HL-60/S4 treated with retinoic acid at 250 ng/mL for 4 days and 3 days (cell line): ENCODE measurements around the gene SOX13.

Experiments
- in situ Hi-C: fragments of 300-500 bp; cut with MboI; formaldehyde crosslinking; loops from 2 replicates; pipeline ENCODE4 v1.7.0; 2022; ENCODE audit warnings: low sequenced_read_pairs

Gene SOX13

DNA sequence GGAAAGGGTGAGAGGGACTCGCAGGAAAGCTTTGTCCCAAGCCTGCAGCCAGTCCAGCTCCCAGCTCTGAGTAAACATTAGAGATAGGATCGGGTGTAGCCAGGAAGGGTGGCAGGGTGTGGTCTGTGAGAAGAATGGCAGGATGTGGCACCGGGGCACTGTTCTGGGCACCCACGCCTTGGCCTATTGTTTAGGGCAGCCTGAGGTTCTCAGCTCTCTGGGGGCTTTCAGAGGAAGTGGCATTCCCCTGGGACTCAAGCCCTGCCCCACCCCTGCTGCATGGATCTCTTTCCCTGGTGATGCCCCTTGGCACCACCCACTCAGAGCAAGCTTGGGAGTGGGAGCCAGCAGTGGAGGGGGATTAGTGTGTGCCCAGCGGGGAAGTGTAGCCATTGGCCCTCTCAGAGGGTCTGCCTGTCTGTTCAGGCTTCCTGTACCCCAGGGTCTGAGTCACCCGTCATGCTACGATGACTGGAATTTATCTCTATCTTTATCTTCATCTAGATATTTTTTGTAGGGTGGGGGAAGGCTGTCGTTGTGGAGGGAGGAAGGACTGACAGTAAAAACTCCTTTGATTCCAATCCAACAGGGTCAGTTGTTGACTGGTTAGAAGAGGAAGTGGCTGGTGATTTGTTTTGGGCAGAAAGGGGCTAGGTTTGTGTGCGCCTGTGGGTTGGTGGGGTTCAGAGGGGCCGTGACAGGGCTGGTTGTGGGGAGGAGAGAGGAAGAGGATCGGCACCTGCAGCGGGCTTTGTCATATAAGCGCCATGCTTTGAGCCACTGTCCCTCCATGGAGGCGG is 31.6 kb downstream of the SOX13 start:
- in situ Hi-C loops, result no loop called here

DNA sequence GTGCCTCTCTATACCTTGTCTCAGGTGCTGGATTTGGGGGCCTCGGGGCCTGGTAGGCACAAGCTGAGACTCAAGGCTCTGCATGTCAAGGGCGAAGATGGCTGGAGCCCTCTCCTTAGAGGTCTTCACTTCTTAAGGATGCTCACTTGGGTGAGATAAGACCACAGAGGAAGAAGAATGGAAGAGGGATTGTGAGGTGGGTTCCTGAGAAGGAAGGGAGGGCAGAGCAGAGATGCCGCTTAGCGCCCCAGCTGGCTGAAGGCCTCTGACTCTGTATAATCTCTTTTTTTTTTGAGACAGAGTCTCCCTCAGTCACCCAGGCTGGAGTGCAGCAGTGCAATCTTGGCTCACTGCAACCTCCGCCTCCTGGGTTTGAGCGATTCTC is 32.2 kb downstream of the SOX13 start:
- in situ Hi-C loops, result no loop called here

DNA sequence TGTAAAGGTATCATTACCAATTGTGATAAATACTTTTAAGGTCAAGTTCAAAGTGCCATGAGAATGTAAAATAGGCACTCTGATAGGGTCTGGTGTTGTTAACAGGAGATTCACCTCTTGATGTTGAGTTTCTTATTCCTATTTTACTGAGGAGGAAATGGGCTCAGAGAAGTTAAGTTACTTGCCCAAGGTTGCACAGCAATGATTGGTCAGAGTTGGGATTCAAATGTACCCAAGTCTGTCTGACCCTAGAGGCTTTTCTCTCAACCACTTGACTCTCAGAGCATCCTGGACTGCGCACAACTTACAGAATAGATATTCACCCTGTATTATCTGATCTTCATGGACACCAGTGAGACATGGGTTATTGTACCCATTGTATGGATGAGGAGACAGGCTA is 33.9 kb downstream of the SOX13 start:
- in situ Hi-C loops, result no loop called here

- in situ Hi-C loops, result no loop called here
Observed at GRCh38 chr1:204107892-204108291, 35.0 kb downstream of the SOX13 start.

- in situ Hi-C loops, result no loop called here
Observed at GRCh38 chr1:204108312-204109141, 35.6 kb downstream of the SOX13 start.

GRCh38 chr1:204110894-204111633 is 38.1 kb downstream of the SOX13 start:
- in situ Hi-C loops, result no loop called here

DNA sequence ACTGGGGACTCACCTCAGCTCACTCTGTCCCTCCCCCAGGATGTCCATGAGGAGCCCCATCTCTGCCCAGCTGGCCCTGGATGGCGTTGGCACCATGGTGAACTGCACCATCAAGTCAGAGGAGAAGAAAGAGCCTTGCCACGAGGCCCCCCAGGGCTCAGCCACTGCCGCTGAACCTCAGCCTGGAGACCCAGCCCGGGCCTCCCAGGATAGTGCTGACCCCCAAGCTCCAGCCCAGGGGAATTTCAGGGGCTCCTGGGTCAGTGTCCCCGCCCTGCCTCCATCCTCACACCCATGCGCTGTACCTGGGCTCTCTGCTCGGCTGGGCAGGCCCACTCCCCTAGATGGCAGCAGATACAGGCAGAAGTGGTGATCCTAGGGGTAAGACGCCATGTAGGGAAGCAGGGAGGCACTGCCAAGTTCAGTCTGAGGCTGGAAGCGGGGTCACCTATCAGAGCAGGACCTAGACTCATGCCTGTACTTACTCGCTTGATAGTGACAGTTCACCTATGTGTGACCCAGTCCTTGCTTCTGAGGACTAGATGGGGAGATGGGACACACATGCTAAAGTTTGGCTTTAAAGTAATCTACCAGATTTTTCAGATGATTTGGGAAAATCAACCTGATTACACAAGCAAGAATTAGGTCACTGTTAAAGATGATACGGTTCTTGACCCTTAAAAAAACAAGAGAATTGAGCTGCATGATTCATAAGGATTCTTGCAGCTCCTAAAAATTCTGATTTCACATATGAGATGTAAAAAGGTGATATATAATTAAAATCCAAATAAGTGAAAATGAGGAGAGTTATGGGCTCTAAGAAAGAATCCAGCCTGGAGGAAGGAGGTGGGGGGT is 40.2 kb downstream of the SOX13 start:
- in situ Hi-C loops, result no loop called here

DNA sequence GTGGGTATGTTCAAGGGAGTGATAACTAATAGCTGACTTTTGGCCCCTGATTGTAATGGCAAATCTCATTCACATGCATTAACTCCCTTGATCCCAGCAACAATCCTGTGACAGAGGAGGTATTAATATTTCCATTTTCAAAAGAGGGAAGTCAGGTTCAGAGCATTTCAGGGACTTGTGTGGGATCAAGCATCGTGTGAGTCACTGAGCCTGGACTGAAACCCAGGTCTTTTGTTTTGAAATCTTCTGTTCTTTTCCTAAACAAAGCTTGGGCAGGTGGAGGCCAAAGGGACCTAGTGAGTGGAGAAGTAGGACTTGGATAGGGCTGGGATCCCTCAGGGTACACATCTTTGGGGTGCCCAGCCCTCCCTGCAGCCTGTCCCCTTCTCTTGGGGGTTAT is 41.0 kb downstream of the SOX13 start:
- in situ Hi-C loops, result no loop called here

DNA sequence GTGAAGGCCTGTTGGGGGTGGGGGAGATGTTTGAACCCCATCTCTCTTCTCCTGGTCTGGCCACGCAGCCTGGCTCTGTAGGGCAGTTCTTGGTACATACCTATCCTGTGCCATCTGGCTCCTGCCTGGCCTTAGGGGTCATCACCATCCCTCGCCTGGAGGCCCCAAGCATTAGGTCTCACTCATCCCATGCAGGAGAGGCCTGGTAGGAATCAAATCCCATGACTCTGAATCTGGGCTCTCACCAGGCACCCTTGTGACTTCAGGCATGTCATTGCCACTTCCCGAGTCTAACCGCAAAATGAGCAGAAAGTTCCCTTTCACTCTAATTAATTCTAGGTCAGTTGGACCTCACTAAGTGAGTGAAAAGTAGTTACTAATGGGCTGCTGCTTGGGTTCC is 41.7 kb downstream of the SOX13 start:
- in situ Hi-C loops, result no loop called here

DNA sequence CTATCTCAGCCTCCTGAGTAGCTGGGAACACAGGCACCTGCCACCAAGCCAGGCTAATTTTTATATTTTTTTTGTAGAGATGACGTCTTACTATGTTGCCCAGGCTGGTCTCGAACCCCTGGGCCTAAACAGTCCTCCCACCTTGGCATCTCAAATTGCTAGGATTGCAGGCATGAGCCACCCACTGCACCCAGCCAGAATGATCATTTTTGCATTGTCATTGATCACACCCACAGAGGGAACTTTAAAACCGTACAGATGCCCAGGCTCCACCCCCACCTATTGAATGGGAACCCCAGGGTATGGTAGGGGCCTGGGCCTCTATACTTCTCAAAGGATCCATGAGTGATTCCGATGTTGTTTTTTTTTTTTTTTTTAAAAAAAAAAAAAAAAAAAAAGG is 42.2 kb downstream of the SOX13 start:
- in situ Hi-C loops, result no loop called here

DNA sequence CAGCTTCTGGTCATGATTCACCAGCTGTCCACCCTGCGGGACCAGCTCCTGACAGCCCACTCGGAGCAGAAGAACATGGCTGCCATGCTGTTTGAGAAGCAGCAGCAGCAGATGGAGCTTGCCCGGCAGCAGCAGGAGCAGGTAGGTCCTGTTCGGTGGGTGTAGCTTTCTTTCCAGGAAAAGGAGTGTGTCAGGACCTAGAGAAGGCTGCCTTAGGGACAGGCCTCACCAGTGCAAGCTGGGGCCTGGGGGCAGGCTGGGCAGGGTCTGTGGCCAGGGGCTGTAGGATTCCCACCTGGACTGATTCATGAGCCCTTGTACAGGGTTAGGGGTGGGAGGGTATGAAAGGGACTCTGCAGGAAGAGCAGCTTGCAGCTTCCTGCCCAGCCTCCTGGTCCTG is 43.6 kb downstream of the SOX13 start:
- in situ Hi-C loops, result no loop called here

DNA sequence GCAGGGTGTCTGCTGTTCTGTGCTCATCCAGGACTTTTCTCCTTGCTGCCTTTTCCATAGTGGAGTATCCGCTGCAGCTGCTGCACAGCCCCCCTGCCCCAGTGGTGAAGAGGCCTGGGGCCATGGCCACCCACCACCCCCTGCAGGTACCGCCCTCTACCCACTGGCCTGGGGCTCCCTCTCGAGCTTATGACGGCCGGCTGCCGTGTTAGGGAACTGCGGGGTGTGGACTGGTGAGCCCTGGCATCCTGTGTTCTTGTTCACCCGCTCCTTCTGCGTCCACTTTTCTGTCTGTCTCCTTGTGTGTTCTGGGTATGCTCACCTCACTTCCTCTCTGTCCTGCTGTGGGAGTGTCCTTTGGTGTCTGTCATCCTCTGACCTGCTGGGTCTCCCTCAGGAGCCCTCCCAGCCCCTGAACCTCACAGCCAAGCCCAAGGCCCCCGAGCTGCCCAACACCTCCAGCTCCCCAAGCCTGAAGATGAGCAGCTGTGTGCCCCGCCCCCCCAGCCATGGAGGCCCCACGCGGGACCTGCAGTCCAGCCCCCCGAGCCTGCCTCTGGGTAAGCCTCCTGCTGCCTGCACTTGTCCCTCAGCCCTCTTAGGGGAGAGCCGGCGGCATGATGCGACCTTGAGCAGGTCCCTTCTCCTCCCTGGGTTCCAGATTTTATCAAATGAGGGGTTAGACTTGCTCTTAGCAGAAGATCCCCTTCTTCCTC is 49.1 kb downstream of the SOX13 start:
- in situ Hi-C loops, result no loop called here

DNA sequence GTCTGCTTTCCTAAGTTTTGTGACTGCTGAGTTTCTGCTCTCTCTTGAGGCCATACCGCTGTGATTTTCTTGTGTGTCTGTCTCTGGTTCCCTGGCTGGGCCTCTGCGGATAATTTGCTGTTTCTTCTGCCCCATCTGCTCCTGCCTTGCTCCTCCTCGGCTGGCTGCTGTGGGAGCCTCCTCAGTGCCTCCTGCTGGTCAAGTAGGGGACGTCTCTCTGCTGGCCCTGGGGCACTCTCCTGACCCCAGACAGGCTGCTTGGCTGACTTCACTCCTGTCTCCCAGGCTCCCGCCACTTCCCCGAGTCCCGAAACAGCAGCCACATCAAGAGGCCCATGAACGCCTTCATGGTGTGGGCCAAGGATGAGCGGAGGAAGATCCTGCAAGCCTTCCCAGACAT is 50.5 kb downstream of the SOX13 start:
- in situ Hi-C loops, result no loop called here

DNA sequence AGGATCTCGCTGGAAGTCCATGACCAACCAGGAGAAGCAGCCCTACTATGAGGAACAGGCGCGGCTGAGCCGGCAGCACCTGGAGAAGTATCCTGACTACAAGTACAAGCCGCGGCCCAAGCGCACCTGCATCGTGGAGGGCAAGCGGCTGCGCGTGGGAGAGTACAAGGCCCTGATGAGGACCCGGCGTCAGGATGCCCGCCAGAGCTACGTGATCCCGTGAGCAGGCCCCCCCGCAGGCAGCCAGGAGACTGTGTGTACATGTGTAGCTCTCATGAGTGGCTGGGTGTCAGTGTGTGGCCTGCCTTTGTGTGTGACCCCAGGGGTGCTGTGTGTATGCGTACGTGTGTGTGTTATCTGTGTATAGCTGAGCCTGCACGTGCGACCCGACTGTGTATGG is 51.7 kb downstream of the SOX13 start:
- in situ Hi-C loops, result loop anchor here (5.0 kb wide), 1 partner anchor 252 kb away; no protein-coding TSS in a partner anchor

DNA sequence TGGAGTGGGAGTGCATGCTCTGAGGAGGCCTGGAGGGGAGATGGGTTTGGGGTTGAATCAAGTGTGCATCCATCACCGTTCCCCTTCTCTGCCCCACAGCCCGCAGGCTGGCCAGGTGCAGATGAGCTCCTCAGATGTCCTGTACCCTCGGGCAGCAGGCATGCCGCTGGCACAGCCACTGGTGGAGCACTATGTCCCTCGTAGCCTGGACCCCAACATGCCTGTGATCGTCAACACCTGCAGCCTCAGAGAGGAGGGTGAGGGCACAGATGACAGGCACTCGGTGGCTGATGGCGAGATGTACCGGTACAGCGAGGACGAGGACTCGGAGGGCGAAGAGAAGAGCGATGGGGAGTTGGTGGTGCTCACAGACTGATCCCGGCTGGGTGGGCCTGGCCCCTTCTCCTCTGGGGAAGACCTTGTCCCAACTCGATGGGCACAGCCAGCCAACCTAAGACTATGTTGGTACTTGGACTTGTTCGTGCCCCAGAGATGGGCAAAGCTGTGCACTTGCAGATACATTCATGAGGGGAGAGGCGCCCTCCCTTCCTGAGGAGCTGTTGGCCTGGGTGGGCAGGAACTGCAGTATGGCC is 52.9 kb downstream of the SOX13 start:
- in situ Hi-C loops, result loop anchor here (5.0 kb wide), 1 partner anchor 254 kb away; no protein-coding TSS in a partner anchor

GRCh38 chr1:204126386-204126785 is 53.5 kb downstream of the SOX13 start:
- in situ Hi-C loops, result loop anchor here (5.0 kb wide), 1 partner anchor 254 kb away; no protein-coding TSS in a partner anchor

DNA sequence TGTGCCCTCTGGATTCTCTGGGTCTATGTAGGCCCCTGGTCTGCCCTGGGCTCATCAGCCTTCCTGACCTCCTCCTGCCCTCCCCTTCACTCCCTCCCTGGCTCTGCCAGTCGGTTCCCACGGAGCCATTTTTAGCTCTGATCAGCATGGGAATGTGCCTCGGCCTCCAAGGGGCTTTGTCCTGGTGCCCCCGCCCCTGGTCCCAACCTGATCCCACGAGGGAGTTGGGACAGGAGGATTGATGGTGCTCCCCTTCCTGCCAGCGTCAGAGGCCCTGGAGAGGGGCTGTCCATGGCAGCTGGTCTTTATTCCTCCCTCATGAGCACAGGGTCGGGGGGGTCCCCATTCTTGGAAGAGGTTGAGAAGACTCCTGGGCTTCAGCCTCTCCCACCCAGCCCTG is 54.0 kb downstream of the SOX13 start:
- in situ Hi-C loops, result loop anchor here (5.0 kb wide), 1 partner anchor 255 kb away; no protein-coding TSS in a partner anchor

DNA sequence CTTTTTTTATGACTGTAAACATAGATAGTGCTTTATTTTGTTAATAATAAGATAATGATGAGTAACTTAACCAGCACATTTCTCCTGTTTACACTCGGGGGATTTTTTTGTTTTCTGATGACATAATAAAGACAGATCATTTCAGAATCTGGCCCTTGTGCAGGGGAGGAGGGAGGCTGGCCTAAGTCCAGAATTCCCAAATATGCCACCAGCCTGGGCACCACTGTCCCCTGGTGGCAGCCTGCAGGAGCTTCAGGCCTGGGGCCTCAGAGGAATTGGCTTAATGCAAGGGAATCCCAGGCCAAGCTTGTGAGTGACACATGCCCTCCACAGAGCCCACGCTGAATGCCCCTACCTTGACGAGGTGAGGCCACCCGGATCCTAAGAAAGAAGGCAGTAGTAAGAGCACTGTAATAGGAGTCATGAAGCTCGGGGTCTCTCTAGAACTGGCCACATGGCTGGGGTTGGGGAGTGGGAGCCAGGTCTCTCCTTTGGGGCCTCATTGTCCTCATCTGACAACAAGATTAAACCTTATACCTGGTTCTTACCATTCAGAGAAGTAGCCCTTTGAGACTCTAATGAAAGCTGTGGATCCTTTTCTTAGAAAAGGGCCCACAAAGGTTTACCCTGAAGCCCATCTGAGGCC is 54.8 kb downstream of the SOX13 start:
- in situ Hi-C loops, result loop anchor here (5.0 kb wide), 1 partner anchor 255 kb away; no protein-coding TSS in a partner anchor
